Hematopoietic multipotent progenitor cell (in vitro differentiated cells): ENCODE results near the gene SLC43A3. TPM values are rescaled to one million over a fixed set of nuclear protein-coding genes. Genes with fewer than 3 reads are reported as not detected.
"Not testable (repeated sequence)": the region's sequence is repeated elsewhere in the genome, so short reads cannot be mapped to it uniquely, and the experiment has no call there.

ENCODE experiments used
- DNase-seq, 3 donors: peaks; one replicate each; pipeline ENCODE4 v3.0.0-alpha.2; 2011 to 2015; ENCODE audit warnings: low read depth in 2 of 3, low spot score in 2 of 3
- total RNA-seq: library from RNA; depleted of rRNA; stranded (reverse); fragments of >200 nt; gene quantifications from one replicate; pipeline ENCODE4 v1.2.3, GENCODE V29; 2012

The SLC43A3 gene
- total RNA-seq, 1 donor = 93.7 TPM

DNA sequence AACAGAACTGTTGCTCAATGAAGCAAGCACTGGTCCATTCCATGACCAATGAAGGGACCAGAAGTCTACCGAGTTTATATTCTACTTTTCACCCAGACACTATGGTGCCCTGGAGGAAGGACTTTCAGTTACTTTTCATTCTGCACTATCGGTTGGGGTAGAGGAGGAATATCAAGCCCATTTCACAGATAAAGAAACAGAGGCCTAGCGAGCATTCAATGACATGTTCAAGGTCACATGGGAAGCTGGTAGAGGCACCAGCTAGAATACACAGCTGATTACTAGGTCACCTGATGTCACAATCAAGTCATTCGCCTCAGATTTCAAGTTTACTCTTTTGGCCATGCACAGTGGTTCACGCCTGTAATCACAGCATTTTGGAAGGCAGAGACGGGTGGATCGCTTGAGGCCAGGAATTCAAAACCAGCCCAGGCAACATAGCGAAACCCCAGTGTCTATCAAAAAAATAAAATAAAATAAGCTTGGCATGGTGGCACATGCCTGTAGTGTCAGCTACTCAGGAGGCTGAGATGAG is 18.9 kb downstream of the SLC43A3 start:
- no peak for DNase-seq

DNA sequence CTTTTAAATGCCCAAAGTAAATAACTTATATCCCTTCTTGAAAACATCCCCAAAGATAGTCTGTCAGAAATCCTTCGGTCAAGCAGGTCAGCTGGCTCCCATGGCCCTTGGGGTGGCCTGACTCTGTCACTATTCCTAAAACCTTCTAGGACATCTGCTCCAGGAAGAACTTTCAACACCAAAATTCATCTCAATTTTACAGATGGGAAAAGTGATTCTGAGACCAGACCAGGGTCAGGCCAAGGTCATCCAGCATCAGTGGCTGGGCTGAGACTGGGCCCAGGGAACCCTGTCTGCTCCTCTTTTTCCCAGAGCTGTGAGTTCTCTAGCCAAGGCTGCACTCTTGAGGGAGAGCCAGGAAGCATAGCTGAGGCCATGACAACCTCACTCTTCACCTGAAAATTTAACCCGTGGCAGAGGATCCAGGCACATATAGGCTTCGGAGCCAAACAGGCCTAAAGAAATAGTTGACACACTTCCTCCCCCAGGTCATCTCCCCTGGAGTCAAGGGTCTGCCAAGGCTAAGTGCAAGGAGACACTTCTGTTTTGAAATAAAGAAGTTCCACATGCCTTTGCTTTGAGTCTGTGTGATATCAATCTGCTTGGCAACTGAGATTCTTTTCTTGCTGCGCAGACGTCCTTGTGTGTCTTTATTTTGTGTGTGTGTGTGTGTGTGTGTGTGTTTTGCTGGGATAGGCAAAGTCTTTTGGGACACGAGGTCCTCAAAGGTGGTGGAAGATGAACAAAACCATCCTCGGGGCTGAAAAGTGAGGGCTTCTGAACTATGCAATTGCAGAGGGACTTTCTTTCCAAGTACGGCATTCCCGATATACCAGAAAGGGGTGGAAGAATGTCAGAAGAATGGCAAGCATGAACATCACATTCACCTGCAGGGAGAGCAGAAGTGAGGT is 19.7 kb downstream of the SLC43A3 start:
- DNase-seq = no peak

DNA sequence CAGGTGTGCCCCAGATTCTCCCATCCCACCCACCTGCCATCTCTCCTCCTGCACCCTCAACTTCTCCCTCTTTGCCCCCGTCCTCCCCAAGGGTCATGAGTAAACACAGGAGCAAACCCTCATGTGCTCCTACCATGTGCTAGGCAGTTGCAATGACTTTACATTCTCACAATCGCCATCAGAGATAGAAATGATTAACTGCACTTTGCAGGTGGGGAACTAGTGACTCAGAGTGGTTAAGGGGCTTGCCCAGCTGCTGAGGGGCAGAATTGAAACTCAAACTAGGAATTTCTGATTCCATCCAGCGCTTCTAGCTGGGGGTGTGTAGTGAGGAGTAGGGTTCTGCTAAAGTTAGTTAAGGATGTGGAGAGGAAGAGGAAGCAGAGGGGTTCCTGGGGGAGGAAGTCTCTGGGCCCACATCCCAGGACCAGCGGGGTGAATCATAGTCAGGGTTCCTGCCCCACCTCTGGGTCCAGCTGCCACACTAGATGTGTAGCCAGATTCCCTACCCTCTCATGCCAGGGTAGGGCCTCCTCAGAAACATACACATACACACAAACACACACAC is 20.5 kb downstream of the SLC43A3 start:
- peak in 2 of 3 donors; percentile 89 to 91 for DNase-seq

DNA sequence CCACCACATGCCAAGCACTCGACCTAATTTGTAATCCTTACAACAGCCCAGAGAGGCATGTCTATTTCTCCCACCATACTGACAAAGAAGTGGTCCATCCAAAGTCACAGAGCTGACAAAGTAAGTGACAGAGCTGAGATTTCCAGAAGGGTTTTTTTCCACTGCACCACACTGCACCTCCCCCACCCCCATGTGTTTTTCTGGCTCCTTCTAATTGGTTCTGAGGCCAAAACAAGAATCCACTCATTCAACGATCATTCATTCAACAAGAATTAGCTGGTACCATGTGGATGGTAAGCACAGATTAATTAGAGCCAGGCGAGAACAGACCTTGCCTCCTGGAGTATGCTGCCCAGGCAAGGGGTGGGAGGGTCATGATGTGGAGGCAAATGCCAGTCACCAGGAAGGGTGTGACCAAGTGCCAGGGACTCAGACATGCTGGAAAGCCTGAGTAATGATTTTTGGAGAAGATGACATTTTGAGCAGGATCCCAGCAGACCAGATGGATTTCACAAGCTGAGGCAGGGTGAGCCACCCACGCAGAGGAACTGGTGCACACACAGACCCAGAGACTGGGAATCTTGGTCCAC is 21.6 kb downstream of the SLC43A3 start:
- DNase-seq = no peak

GRCh38 chr11:57403802-57404147 is 23.1 kb downstream of the SLC43A3 start:
- DNase-seq = no peak

- DNase-seq = not testable (repeated sequence)
These were observed 23.7 kb downstream of the SLC43A3 start for GRCh38 chr11:57403003-57403801.

DNA sequence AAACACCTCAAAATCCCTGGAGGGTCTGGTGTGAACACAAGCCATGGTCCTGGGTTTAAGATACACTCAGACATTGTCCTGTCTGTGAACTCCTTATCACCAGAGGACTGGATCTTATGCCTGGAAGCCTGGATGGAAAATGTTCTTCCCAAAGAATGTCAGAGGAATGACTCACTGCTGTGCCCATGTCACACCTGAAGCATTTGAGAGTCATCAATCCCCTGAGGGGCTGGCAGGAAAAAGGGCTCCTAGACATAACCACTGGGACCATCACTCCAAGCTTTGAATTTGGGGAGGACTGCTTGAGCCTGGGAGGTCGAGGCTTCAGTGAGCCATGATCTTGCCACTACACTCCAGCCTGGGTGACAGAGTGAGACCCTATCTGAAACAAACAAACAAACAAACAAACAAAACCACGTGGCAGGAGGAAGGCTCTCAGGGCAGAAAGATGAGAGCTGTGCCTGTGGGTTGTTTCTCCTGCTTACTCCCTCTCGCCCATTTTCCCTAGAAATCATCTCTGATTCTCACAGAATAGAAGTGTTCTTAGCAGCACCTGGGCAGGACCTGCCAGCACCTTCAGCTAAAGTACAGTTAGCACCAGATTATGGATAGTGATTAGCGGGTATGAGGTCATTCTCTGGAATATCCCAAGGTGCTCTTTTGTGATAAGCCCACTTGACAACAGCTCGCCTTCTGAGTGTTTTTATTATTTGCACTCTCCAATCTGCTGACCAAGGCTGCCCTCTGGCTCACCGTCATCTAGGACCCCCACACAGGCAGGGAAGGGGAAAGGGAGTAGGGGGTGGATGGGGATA is 24.5 kb downstream of the SLC43A3 start:
- DNase-seq = no peak

DNA sequence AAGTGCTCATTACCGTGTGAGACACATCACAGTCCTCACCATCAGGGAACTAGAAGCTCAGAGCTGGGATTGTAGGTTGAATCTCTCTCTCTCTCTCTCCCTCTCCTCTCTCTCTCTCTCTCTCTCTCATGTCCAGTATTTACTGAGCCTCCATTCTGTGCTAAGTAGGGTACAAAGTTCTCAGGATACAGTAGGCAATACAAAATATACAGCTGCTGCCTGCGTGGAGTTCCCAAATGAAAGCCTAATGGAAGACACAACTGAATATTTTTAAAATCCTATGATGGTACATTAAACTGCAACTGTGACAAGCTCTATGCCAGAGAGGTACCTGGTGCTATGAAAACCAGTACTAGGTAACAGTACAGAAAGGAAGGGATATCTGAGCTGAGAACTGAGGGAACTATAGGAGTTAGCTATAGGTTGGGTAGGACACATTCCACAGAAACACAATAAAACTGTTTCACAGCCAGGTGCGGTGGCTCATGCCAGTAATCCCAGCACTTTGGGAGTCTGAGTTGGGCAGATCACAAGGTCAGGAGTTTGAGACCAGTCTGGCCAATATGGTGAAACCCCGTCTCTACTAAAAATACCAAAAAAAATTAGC is 26.8 kb downstream of the SLC43A3 start:
- no peak for DNase-seq

DNA sequence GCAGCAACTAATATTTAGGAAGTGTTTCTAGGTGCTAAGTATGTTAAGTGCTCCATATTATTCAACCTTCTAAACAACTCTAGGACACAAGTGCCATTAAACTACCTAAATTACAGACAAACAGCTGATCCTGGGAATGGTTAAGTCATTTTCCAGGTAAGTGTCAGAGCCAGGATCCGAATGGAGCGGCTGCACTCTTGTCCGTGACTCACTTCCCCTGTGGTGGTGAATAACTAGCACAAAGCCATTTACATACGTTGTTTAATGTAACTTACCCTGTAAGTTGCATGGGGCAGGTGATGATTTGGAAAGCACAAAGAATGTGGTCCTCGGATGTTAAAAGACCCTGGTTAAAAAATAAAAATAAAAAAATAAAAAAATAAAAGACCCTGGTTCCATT is 27.7 kb downstream of the SLC43A3 start:
- no peak for DNase-seq

DNA sequence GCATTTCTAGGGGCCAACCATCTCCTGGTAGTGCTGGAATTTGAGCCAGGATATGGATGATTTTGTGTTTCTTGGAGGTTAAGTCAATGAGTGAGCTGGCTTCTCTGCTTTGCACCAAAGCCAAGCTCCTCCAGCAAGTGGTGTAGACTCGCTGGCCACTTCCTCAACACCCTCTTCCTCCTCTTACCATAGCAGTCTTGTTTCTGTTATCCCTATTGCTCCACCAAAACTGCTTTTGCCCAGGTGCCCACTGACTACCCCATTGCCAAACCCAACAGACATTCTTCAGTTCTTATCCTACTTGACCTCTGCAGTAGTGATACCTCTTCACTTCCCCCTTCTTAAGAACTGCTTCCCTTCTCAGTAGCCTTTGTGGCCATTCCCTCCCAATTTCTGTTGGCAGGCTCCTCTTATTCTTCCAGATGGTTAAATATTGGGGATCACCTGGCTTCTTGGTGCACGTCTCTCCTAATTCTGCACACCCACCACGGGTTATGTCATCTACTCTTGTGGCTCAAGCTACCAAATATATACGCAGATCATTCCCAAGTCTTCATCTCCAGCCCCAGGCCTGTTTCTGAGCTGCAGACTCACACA is 29.4 kb downstream of the SLC43A3 start:
- DNase-seq = no peak

DNA sequence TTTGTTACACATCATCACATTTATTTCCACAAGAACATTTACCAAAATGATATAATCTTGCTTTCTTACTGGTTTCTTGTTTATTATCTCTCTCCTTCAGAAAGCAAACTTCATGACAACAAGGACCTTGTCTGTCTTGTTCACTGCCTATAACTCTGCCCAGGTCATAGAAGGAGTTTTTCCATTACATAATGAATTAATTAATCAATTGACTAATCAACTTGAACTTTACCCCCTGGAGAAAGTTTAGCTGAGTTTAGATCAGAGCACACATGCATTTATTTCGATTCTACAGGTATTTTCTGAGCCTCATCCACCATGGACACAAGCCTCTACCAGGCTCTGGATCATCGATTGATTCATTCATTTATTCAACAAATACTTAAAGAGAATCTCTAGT is 30.2 kb downstream of the SLC43A3 start:
- DNase-seq = no peak

DNA sequence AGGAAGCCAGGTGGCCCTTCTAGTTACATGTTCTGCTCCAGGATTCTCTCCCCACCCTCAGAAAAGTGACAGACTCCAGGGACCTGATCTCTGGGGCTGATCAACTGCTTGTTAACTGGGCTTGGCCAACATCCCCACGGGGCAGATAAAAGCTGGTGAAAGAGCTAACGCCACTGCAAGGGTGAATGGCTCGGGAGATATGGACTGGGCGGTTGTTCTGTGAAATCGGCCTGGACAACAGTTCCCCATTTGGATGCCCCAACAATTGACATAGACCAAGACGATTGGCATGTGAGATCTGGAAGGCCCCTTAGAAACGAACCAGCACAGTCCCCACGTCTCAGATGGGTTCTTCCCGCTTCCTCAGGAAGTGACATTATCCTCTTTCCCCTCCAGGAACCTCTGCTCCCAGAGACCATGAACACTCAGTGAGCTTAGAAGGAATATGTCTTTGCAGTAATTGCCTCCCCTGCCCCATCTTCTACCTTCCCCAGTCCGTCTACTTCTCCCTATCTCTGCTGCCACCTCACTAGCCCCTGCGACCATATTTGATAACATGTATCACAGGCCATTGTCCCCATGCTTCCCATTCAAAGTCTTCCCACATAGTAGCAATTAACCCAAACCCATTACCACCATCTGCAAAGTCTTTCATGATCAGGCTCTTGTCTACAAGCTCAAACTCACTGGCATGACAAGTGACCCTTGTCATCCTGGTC is 30.9 kb downstream of the SLC43A3 start:
- DNase-seq = no peak

DNA sequence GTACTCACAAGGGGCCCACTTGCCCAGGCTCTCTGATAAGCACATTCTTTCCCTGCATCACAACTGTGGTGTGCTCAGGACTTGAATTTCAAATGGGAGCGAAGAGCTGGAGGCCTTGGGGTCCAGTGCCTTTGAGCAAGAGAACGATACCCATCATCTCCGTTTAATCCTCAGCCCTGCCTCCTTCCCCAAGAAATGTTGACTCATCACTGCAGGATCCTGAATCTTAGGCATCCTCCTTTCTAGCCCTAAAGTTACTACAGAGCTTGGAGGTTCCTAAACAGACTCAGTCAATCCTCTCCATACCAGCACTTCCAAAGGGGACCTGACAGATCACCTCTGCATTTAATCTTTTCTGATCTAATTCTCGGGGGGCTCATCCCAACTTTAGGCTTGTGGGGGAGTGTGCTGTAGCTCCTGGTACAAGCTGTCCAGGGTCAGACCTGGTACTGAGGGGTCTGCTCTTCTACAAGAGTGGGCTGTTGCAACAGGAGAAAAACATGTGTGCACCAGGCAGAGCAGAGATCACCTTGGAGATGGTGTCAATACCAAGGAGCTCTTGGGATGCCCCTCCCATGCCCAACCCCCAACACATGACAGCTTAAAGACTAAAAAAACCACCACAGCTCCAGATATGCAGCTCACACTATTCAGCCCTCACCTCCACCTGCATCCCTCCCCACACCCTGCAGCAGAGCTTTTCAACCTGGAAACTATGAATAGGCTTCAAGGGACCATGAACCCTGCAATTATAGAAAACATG is 32.5 kb downstream of the SLC43A3 start:
- DNase-seq = no peak

DNA sequence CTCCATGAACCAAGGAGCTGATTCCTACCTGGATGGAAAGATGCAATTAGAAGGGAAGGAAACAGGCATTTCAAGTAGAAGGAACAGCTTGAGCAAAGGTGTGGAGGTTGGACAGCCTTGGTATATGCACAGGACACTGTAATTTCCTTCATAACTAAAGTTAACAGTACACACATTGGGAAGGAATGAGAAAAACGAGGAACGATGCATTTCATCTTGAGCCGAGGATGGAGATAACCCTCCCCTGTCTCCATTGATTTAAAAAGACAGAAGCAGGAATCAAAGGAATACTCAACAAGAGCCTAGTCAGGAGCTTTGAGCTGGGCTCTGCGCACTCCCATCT is 34.2 kb downstream of the SLC43A3 start:
- DNase-seq = no peak

DNA sequence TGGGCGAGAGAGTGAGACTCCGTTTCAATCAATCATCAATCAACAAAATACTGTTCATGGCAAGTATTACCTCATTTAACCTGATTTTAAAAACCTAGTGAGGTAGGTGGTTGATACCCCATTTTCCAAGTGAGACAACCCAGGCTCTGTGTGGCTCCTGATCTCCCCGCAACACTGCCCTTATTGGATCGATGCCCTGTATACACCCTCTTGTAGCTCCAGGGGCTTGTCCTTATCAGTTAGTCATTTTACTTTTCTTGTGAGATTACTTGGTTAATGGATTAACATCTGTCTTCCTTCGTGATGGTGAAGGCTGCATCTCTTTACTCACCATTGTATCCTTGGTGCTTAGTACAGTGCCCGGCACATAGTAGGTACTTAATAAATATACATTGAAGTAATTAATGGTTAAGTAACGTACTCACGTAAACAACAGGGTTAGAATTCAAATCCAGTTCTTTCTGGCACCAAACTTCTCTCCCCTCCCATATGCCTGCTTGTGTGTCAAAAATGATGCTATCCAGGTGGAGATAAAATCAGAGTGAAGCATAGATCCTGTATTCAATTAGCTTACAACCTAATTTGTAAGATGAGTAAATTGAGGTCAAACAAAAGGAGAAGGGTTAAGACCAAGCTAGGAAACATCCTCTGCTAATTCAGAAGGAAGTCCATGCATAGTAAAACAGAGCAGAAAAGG is 34.7 kb downstream of the SLC43A3 start:
- no peak for DNase-seq

DNA sequence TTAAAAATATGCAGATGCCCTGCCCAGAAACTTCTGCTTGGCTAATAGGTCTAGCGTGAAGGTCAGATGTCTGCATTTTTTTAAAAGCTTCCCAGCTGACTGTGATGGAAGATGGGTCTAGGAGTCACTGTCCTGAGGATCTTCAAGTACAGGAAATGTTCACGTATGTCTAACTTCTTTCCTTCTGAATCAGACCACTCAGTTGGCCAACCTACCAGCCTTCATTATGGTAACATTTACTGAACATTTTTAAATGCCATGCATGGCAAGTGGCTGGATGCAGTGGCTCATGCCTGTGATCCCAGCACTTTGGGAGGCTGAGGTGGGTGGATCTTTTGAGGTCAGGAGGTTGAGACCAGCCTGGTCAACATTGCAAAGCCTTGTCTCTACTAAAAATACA is 35.4 kb downstream of the SLC43A3 start:
- no peak for DNase-seq

GRCh38 chr11:57391111-57391510 is 35.8 kb downstream of the SLC43A3 start:
- DNase-seq = no peak
